IPS-18a (cell line): ENCODE results near the gene STAM.

Experiments
- H3K27ac ChIP-seq: one replicate; pipeline ENCODE4 v1.5.1; 2013; ENCODE audit warnings: low read length
- H3K27me3 ChIP-seq: one replicate; pipeline ENCODE4 v1.6.1; 2013; ENCODE audit warnings: mild to moderate bottlenecking, low read length; ENCODE audit not compliant: control insufficient read depth, insufficient read depth
- H3K36me3 ChIP-seq: one replicate; pipeline ENCODE4 v1.6.1; 2013; ENCODE audit warnings: low read depth, low read length; ENCODE audit not compliant: control insufficient read depth
- H3K4me1 ChIP-seq: one replicate; pipeline ENCODE4 v1.6.1; 2013; ENCODE audit warnings: low read depth, low read length; ENCODE audit not compliant: control insufficient read depth
- H3K4me3 ChIP-seq: one replicate; pipeline ENCODE4 v1.5.1; 2013; ENCODE audit warnings: low read length
- H3K9ac ChIP-seq: one replicate; pipeline ENCODE4 v1.6.1; 2013; ENCODE audit warnings: mild to moderate bottlenecking, low read length, moderate library complexity
- H3K9me3 ChIP-seq: one replicate; pipeline ENCODE4 v1.6.1; 2013; ENCODE audit warnings: low read depth, low read length; ENCODE audit not compliant: control insufficient read depth

Gene STAM

GRCh38 chr10:17733620-17734019, 89.7 kb downstream of the STAM start:
- no peak overlapping the region for H3K27ac ChIP-seq
- H3K36me3 ChIP-seq: no peaks in the 10 kb centered on the region
- no peak overlapping the region for H3K9ac ChIP-seq
- H3K27me3 ChIP-seq: no peaks in the 10 kb centered on the region
- no peaks in the 10 kb centered on the region for H3K4me1 ChIP-seq
- H3K9me3 ChIP-seq: no peaks in the 10 kb centered on the region
- H3K4me3 ChIP-seq: no peak overlapping the region

- H3K4me1 ChIP-seq: no peaks in the 10 kb centered on the region
- no peaks in the 10 kb centered on the region for H3K9me3 ChIP-seq
- H3K4me3 ChIP-seq: no peak overlapping the region
- H3K27me3 ChIP-seq: no peaks in the 10 kb centered on the region
- no peaks in the 10 kb centered on the region for H3K36me3 ChIP-seq
- H3K27ac ChIP-seq: no peak overlapping the region
- H3K9ac ChIP-seq: no peak overlapping the region
Measured at GRCh38 chr10:17734432-17735080, 90.6 kb downstream of the STAM start.

- Histone ChIP-seq H3K4me1 (no peaks in the 10 kb centered on the region), H3K9me3 (no peaks in the 10 kb centered on the region), H3K9ac (no peak overlapping the region), H3K36me3 (no peaks in the 10 kb centered on the region), H3K27me3 (no peaks in the 10 kb centered on the region), H3K27ac (no peak overlapping the region), H3K4me3 (no peak overlapping the region)
Measured at GRCh38 chr10:17735166-17735941, 91.4 kb downstream of the STAM start.

- H3K4me3 ChIP-seq: no peak overlapping the region
- H3K9me3 ChIP-seq: no peaks in the 10 kb centered on the region
- no peaks in the 10 kb centered on the region for H3K4me1 ChIP-seq
- no peak overlapping the region for H3K9ac ChIP-seq
- no peaks in the 10 kb centered on the region for H3K36me3 ChIP-seq
- H3K27ac ChIP-seq: no peak overlapping the region
- H3K27me3 ChIP-seq: no peaks in the 10 kb centered on the region
Measured at GRCh38 chr10:17736223-17736622, 92.3 kb downstream of the STAM start.

- no peaks in the 10 kb centered on the region for H3K36me3 ChIP-seq
- H3K4me3 ChIP-seq: no peak overlapping the region
- H3K9me3 ChIP-seq: no peaks in the 10 kb centered on the region
- H3K27ac ChIP-seq: no peak overlapping the region
- H3K4me1 ChIP-seq: no peaks in the 10 kb centered on the region
- H3K27me3 ChIP-seq: no peaks in the 10 kb centered on the region
- H3K9ac ChIP-seq: no peak overlapping the region
Measured at GRCh38 chr10:17737027-17737965, 93.3 kb downstream of the STAM start.

GRCh38 chr10:17740668-17741067, 96.7 kb downstream of the STAM start:
- no peak overlapping the region for H3K9ac ChIP-seq
- H3K27ac ChIP-seq: no peak overlapping the region
- H3K36me3 ChIP-seq: no peaks in the 10 kb centered on the region

GRCh38 chr10:17742918-17743317, 99.0 kb downstream of the STAM start:
- no peak overlapping the region for H3K9ac ChIP-seq
- H3K9me3 ChIP-seq: no peaks in the 10 kb centered on the region
- H3K36me3 ChIP-seq: no peaks in the 10 kb centered on the region
- no peak overlapping the region for H3K4me3 ChIP-seq
- no peaks in the 10 kb centered on the region for H3K27me3 ChIP-seq
- no peaks in the 10 kb centered on the region for H3K4me1 ChIP-seq
- H3K27ac ChIP-seq: no peak overlapping the region

More at GRCh38 chr10:17740668-17741067, 96.7 kb downstream of the STAM start:
- Histone ChIP-seq H3K4me1 (no peaks in the 10 kb centered on the region), H3K9me3 (no peaks in the 10 kb centered on the region), H3K27me3 (no peaks in the 10 kb centered on the region), H3K4me3 (no peak overlapping the region)

GRCh38 chr10:17743437-17743836, 99.5 kb downstream of the STAM start:
- Histone ChIP-seq H3K27me3 (no peaks in the 10 kb centered on the region), H3K4me1 (no peaks in the 10 kb centered on the region), H3K9me3 (no peaks in the 10 kb centered on the region), H3K9ac (no peak overlapping the region), H3K36me3 (no peaks in the 10 kb centered on the region), H3K4me3 (no peak overlapping the region), H3K27ac (no peak overlapping the region)

GRCh38 chr10:17744341-17744861, 100.5 kb downstream of the STAM start:
- Histone ChIP-seq H3K4me3 (no peak overlapping the region), H3K9ac (no peak overlapping the region), H3K4me1 (no peaks in the 10 kb centered on the region), H3K27me3 (no peaks in the 10 kb centered on the region), H3K9me3 (no peaks in the 10 kb centered on the region), H3K27ac (no peak overlapping the region), H3K36me3 (no peaks in the 10 kb centered on the region)

GRCh38 chr10:17747883-17748550, 104.1 kb downstream of the STAM start:
- H3K4me1 ChIP-seq: no peaks in the 10 kb centered on the region
- H3K27me3 ChIP-seq: no peaks in the 10 kb centered on the region
- no peaks in the 10 kb centered on the region for H3K36me3 ChIP-seq
- H3K9ac ChIP-seq: no peak overlapping the region
- H3K4me3 ChIP-seq: no peak overlapping the region
- H3K27ac ChIP-seq: no peak overlapping the region
- no peaks in the 10 kb centered on the region for H3K9me3 ChIP-seq

GRCh38 chr10:17749890-17750289, 105.9 kb downstream of the STAM start:
- Histone ChIP-seq H3K9me3 (no peaks in the 10 kb centered on the region), H3K4me1 (no peaks in the 10 kb centered on the region), H3K27ac (no peak overlapping the region), H3K36me3 (no peaks in the 10 kb centered on the region), H3K27me3 (no peaks in the 10 kb centered on the region), H3K9ac (no peak overlapping the region), H3K4me3 (no peak overlapping the region)
